ENCODE results near the gene MPP2. TPM values are rescaled to one million over a fixed set of nuclear protein-coding genes. Genes with fewer than 3 reads are reported as not detected.

The MPP2 gene
- total RNA-seq, 2 experiments from 2014 or later: 3.5 to 4.0 TPM

GRCh38 chr17:43892647-43892952 is 14.7 kb downstream of the MPP2 start:
- ChIA-PET CTCF (no interaction called here), POLR2A (no interaction called here)
- H3K4me1 ChIP-seq (ENCODE audit: insufficient read depth, low read length): no peaks in the 10 kb centered on the region
- no peak overlapping the region for H3K4me3 ChIP-seq (ENCODE audit: low read length)
- Mint-ChIP-seq H3K9me3 (no peaks in the 10 kb centered on the region), H3K36me3 (ENCODE audit: low read depth) (no peaks in the 10 kb centered on the region), H3K27me3 (peaks cover 40% of the 10 kb centered on the region), H3K4me3 (no peak overlapping the region), H3K4me1 (ENCODE audit: low read depth) (no peaks in the 10 kb centered on the region), H3K27ac (no peak overlapping the region)
- H3K9me3 ChIP-seq (ENCODE audit: control insufficient read depth in 1 of 2, insufficient read depth in 1 of 2, low read length in 2 of 2): no peaks in the 10 kb centered on the region
- DNase-seq (no peak), ATAC-seq (ENCODE audit: poor library complexity) (no peak)
- H3K27me3 ChIP-seq (ENCODE audit: control insufficient read depth in 1 of 2, insufficient read depth in 2 of 2, low read length in 2 of 2): no peaks in the 10 kb centered on the region
- H3K27ac ChIP-seq (ENCODE audit: low read depth in 1 of 2, low read length in 2 of 2): no peak overlapping the region
- intact Hi-C loops (cut with DNase I, micrococcal nuclease): no loop called here
- no peaks in the 10 kb centered on the region for H3K36me3 ChIP-seq (ENCODE audit: insufficient read depth, low read length)
- no peak for TF ChIP-seq CTCF (IDR thresholded peaks at IDR 0.05)

- POLR2A ChIA-PET: no interaction called here
- H3K27me3 Mint-ChIP-seq: peaks cover 34% of the 10 kb centered on the region
- no peak overlapping the region for H3K4me3 ChIP-seq (ENCODE audit: low read length)
- no peaks in the 10 kb centered on the region for H3K36me3 ChIP-seq (ENCODE audit: insufficient read depth, low read length)
- TF ChIP-seq CTCF (IDR thresholded peaks at IDR 0.05): no peak
- H3K4me3 Mint-ChIP-seq: no peak overlapping the region
- no peak overlapping the region for H3K27ac ChIP-seq (ENCODE audit: low read depth in 1 of 2, low read length in 2 of 2)
- H3K4me1 Mint-ChIP-seq (ENCODE audit: low read depth): no peaks in the 10 kb centered on the region
- H3K4me1 ChIP-seq (ENCODE audit: insufficient read depth, low read length): no peaks in the 10 kb centered on the region
- no peaks in the 10 kb centered on the region for H3K9me3 ChIP-seq (ENCODE audit: control insufficient read depth in 1 of 2, insufficient read depth in 1 of 2, low read length in 2 of 2)
- CTCF ChIA-PET: no interaction called here
- H3K9me3 Mint-ChIP-seq: no peaks in the 10 kb centered on the region
- H3K27me3 ChIP-seq (ENCODE audit: control insufficient read depth in 1 of 2, insufficient read depth in 2 of 2, low read length in 2 of 2): no peaks in the 10 kb centered on the region
- no peak overlapping the region for H3K27ac Mint-ChIP-seq
- intact Hi-C loops (cut with DNase I, micrococcal nuclease): no loop called here
- ATAC-seq (ENCODE audit: poor library complexity) (no peak), DNase-seq (no peak)
- no peaks in the 10 kb centered on the region for H3K36me3 Mint-ChIP-seq (ENCODE audit: low read depth)
Observed at GRCh38 chr17:43891851-43892646, 15.3 kb downstream of the MPP2 start.

- H3K4me3 ChIP-seq (ENCODE audit: low read length): no peak overlapping the region
- no peaks in the 10 kb centered on the region for H3K36me3 ChIP-seq (ENCODE audit: insufficient read depth, low read length)
- H3K9me3 ChIP-seq (ENCODE audit: control insufficient read depth in 1 of 2, insufficient read depth in 1 of 2, low read length in 2 of 2): no peaks in the 10 kb centered on the region
- no peak overlapping the region for H3K27ac ChIP-seq (ENCODE audit: low read depth in 1 of 2, low read length in 2 of 2)
- ChIA-PET CTCF (no interaction called here), POLR2A (no interaction called here)
- H3K27me3 ChIP-seq (ENCODE audit: control insufficient read depth in 1 of 2, insufficient read depth in 2 of 2, low read length in 2 of 2): no peaks in the 10 kb centered on the region
- intact Hi-C loops (cut with DNase I, micrococcal nuclease): no loop called here
- TF ChIP-seq CTCF (IDR thresholded peaks at IDR 0.05): no peak
- no peaks in the 10 kb centered on the region for H3K9me3 Mint-ChIP-seq
- H3K36me3 Mint-ChIP-seq (ENCODE audit: low read depth): no peaks in the 10 kb centered on the region
- no peaks in the 10 kb centered on the region for H3K4me1 Mint-ChIP-seq (ENCODE audit: low read depth)
- H3K27me3 Mint-ChIP-seq: peaks cover 18% of the 10 kb centered on the region
- no peak overlapping the region for H3K27ac Mint-ChIP-seq
- H3K4me3 Mint-ChIP-seq: no peak overlapping the region
- DNase-seq (no peak), ATAC-seq (ENCODE audit: poor library complexity) (no peak)
- H3K4me1 ChIP-seq (ENCODE audit: insufficient read depth, low read length): no peaks in the 10 kb centered on the region
Observed at GRCh38 chr17:43890240-43890639, 17.1 kb downstream of the MPP2 start.
